ENCODE data around the gene TLL2. TPM values are rescaled to one million over a fixed set of nuclear protein-coding genes. Genes with fewer than 3 reads are reported as not detected.

Gene TLL2
- polyA plus RNA-seq, 1 experiment: 0.05 TPM

GRCh38 chr10:96415150-96415890 lies 98.4 kb downstream of the TLL2 start:
- peaks cover 2% of the 10 kb centered on the region for H3K27me3 ChIP-seq (ENCODE audit: control insufficient read depth, insufficient read depth, low read length)
- no peak for TF ChIP-seq CTCF (IDR thresholded peaks at IDR 0.05; ENCODE audit: insufficient read depth, low read depth, low read length)
- POLR2A ChIA-PET: no interaction called here
- DNase-seq (ENCODE audit: low read depth): no peak
- H3K36me3 ChIP-seq (ENCODE audit: control insufficient read depth, insufficient read depth, low read length): no peaks in the 10 kb centered on the region
- H3K4me3 ChIP-seq (ENCODE audit: low read depth, low read length): no peak overlapping the region
- CTCF ChIA-PET: interaction anchor here (1.0 to 3.0 kb wide), 2 partner anchors 20 to 40 kb away, joined by 3 to 9 read pairs; no protein-coding TSS in a partner anchor

- CTCF ChIA-PET: interaction anchor here (1.3 to 3.0 kb wide), 2 partner anchors 9 to 39 kb away, joined by 3 to 9 read pairs; no protein-coding TSS in a partner anchor
- H3K36me3 ChIP-seq (ENCODE audit: control insufficient read depth, insufficient read depth, low read length): no peaks in the 10 kb centered on the region
- DNase-seq (ENCODE audit: low read depth): no peak
- no peak overlapping the region for H3K4me3 ChIP-seq (ENCODE audit: low read depth, low read length)
- H3K27me3 ChIP-seq (ENCODE audit: control insufficient read depth, insufficient read depth, low read length): peaks cover 3% of the 10 kb centered on the region; the same call in 1 of the 2 replicates
- POLR2A ChIA-PET: no interaction called here
- no peak for TF ChIP-seq CTCF (IDR thresholded peaks at IDR 0.05; ENCODE audit: insufficient read depth, low read depth, low read length)
Measured at GRCh38 chr10:96414303-96414702, 99.4 kb downstream of the TLL2 start.

GRCh38 chr10:96413151-96413787 lies 100.5 kb downstream of the TLL2 start:
- H3K27me3 ChIP-seq (ENCODE audit: control insufficient read depth, insufficient read depth, low read length): peaks cover 3% of the 10 kb centered on the region; the same call in 1 of the 2 replicates
- ChIA-PET CTCF (interaction anchor here (0.8 to 3.2 kb wide), 4 partner anchors 10 to 227 kb away, joined by 3 to 14 read pairs (median 6); no protein-coding TSS in a partner anchor), POLR2A (no interaction called here)
- DNase-seq (ENCODE audit: low read depth): no peak
- no peaks in the 10 kb centered on the region for H3K36me3 ChIP-seq (ENCODE audit: control insufficient read depth, insufficient read depth, low read length)
- TF ChIP-seq CTCF (IDR thresholded peaks at IDR 0.05; ENCODE audit: insufficient read depth, low read depth, low read length): no peak
- H3K4me3 ChIP-seq (ENCODE audit: low read depth, low read length): no peak overlapping the region

- ChIA-PET POLR2A (no interaction called here), CTCF (interaction anchor here (3.0 to 3.2 kb wide), 2 partner anchors 16 to 37 kb away, joined by 9 to 14 read pairs; no protein-coding TSS in a partner anchor)
- no peak for DNase-seq (ENCODE audit: low read depth)
- peaks cover 3% of the 10 kb centered on the region; the same call in 1 of the 2 replicates for H3K27me3 ChIP-seq (ENCODE audit: control insufficient read depth, insufficient read depth, low read length)
- TF ChIP-seq CTCF (IDR thresholded peaks at IDR 0.05; ENCODE audit: insufficient read depth, low read depth, low read length): no peak
- H3K4me3 ChIP-seq (ENCODE audit: low read depth, low read length): no peak overlapping the region
- no peaks in the 10 kb centered on the region for H3K36me3 ChIP-seq (ENCODE audit: control insufficient read depth, insufficient read depth, low read length)
Measured at GRCh38 chr10:96411716-96412320, 101.9 kb downstream of the TLL2 start.

GRCh38 chr10:96410296-96410695 lies 103.4 kb downstream of the TLL2 start:
- H3K4me3 ChIP-seq (ENCODE audit: low read depth, low read length): no peak overlapping the region

More at GRCh38 chr10:96410296-96410695, 103.4 kb downstream of the TLL2 start:
- ChIA-PET POLR2A (no interaction called here), CTCF (interaction anchor here (0.7 to 3.2 kb wide), 3 partner anchors 9 to 680 kb away, joined by 3 to 14 read pairs (median 4); no protein-coding TSS in a partner anchor)
- Histone ChIP-seq H3K27me3 (ENCODE audit: control insufficient read depth, insufficient read depth, low read length) (peaks cover 2% of the 10 kb centered on the region; the same call in 1 of the 2 replicates), H3K36me3 (ENCODE audit: control insufficient read depth, insufficient read depth, low read length) (no peaks in the 10 kb centered on the region)
- TF ChIP-seq CTCF (IDR thresholded peaks at IDR 0.05; ENCODE audit: insufficient read depth, low read depth, low read length): no peak
- no peak for DNase-seq (ENCODE audit: low read depth)

Data from BJ (cell line).